Measurements from ENCODE around the gene OR9Q1. TPM values are rescaled to one million over a fixed set of nuclear protein-coding genes. Genes with fewer than 3 reads are reported as not detected.

Gene OR9Q1
- total RNA-seq, 4 donors from 2014 or later: not detected

DNA sequence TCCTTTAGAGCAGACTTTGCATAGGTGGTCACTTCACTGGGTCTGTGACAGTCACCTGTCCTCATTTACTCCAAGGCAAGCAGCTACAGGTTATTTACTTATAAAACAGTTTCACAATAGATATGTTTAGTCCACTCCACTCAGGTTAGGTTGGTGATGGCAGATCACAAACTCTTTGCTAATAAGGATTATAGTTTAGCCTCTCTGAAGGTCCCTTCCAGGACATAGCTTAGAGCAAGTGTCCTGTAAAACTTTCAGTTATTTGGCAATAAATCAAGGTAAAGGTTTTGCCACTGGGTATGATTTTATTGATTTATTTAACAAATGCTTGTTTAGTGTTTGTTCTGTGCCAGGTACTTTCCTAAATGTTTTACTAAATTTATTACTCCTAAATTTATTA lies 15.9 kb downstream of the OR9Q1 start:
- Histone ChIP-seq H3K4me1 (no peaks in the 10 kb centered on the region), H3K27me3 (no peaks in the 10 kb centered on the region), H3K4me3 (no peak overlapping the region), H3K36me3 (no peaks in the 10 kb centered on the region), H3K9me3 (no peaks in the 10 kb centered on the region), H3K27ac (no peak overlapping the region)
- intact Hi-C loops (cut with DNase I; ENCODE audit: low total_unique reads): no loop called here
- TF ChIP-seq, protein P1, sequence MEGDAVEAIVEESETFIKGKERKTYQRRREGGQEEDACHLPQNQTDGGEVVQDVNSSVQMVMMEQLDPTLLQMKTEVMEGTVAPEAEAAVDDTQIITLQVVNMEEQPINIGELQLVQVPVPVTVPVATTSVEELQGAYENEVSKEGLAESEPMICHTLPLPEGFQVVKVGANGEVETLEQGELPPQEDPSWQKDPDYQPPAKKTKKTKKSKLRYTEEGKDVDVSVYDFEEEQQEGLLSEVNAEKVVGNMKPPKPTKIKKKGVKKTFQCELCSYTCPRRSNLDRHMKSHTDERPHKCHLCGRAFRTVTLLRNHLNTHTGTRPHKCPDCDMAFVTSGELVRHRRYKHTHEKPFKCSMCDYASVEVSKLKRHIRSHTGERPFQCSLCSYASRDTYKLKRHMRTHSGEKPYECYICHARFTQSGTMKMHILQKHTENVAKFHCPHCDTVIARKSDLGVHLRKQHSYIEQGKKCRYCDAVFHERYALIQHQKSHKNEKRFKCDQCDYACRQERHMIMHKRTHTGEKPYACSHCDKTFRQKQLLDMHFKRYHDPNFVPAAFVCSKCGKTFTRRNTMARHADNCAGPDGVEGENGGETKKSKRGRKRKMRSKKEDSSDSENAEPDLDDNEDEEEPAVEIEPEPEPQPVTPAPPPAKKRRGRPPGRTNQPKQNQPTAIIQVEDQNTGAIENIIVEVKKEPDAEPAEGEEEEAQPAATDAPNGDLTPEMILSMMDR (IDR thresholded peaks at IDR 0.05 in 4 of 5, conservative IDR thresholded peaks at IDR 0.05 in 1 of 5): no peak
- no peak for TF ChIP-seq POLR2A (IDR thresholded peaks at IDR 0.05)
- no peak for ATAC-seq
- in situ Hi-C loops (cut with MboI; ENCODE audit: low sequenced_read_pairs in 4 of 4): no loop called here
- no peak for DNase-seq

DNA sequence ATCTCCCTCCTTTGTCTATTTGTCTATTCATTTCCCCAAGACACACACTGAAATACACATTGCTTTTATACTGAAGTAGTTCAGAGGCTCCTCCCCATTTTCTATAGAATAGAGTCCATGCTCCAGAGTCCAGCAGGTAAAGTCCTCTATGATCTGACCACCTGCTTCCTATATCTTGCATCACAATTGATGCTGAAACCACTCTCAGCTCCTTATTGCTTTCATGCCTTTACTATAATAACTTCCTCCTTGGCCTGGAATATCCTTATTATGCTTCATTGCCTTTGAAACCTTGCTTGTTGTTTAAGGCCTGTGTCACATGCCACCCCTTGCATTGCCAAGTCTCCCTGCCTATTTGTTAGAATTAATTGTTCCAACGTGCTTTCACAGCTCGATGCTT lies 19.7 kb downstream of the OR9Q1 start:
- intact Hi-C loops (cut with DNase I; ENCODE audit: low total_unique reads) (no loop called here), in situ Hi-C loops (cut with MboI; ENCODE audit: low sequenced_read_pairs in 4 of 4) (no loop called here)
- H3K27me3 ChIP-seq: no peaks in the 10 kb centered on the region
- H3K27ac ChIP-seq: no peak overlapping the region
- H3K4me3 ChIP-seq: no peak overlapping the region
- H3K9me3 ChIP-seq: no peaks in the 10 kb centered on the region
- ATAC-seq (no peak), DNase-seq (no peak)
- TF ChIP-seq, protein P1 (IDR thresholded peaks at IDR 0.05 in 4 of 5, conservative IDR thresholded peaks at IDR 0.05 in 1 of 5): no peak
- TF ChIP-seq POLR2A (IDR thresholded peaks at IDR 0.05): no peak
- no peaks in the 10 kb centered on the region for H3K36me3 ChIP-seq
- H3K4me1 ChIP-seq: no peaks in the 10 kb centered on the region

DNA sequence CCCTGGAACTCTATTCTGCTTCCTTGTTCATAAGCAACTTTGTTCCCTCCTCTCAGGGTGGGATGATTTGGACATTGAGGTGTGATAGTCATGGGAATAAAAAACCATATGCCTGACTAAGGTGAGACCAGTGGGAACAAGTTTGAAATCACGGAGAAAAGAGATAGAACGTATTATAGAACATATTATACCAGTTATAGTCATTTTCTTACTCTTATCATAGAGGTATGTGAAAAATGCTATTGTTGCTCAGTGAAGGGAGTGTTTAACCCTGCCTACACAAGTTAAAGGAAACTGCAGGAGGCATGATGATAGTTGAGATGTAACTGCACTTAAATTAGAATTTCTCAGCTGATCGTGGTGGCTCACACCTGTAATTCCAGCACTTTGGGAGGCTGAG lies 22.6 kb downstream of the OR9Q1 start:
- no peaks in the 10 kb centered on the region for H3K36me3 ChIP-seq
- intact Hi-C loops (cut with DNase I; ENCODE audit: low total_unique reads) (no loop called here), in situ Hi-C loops (cut with MboI; ENCODE audit: low sequenced_read_pairs in 4 of 4) (no loop called here)
- no peaks in the 10 kb centered on the region for H3K9me3 ChIP-seq
- no peak for TF ChIP-seq POLR2A (IDR thresholded peaks at IDR 0.05)
- TF ChIP-seq, protein P1 (IDR thresholded peaks at IDR 0.05 in 4 of 5, conservative IDR thresholded peaks at IDR 0.05 in 1 of 5): no peak
- no peaks in the 10 kb centered on the region for H3K27me3 ChIP-seq
- H3K4me1 ChIP-seq: no peaks in the 10 kb centered on the region
- no peak overlapping the region for H3K27ac ChIP-seq
- ATAC-seq (no peak), DNase-seq (no peak)
- no peak overlapping the region for H3K4me3 ChIP-seq

DNA sequence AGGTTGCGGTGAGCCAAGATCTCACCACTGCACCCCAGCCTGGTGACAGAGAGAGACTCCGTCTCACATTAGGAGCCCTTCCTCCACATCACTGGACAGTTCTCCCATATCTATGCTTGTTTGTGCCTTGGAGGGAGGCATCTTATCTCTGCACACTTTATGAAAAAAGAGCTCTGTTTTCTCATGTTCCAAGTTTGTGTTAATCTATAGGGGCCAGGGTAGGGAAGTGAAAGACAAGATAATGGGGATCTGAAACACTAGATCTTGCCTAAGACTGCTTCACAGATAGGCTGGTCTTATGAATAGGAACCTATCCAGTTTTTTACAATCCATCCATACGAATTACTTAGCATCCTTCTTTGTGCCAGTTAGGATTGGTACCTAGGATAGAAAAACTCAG lies 24.1 kb downstream of the OR9Q1 start:
- Histone ChIP-seq H3K27ac (no peak overlapping the region), H3K4me3 (no peak overlapping the region), H3K9me3 (no peaks in the 10 kb centered on the region), H3K4me1 (no peaks in the 10 kb centered on the region), H3K27me3 (no peaks in the 10 kb centered on the region), H3K36me3 (no peaks in the 10 kb centered on the region)
- ATAC-seq (no peak), DNase-seq (no peak)
- TF ChIP-seq, protein P1 (IDR thresholded peaks at IDR 0.05 in 4 of 5, conservative IDR thresholded peaks at IDR 0.05 in 1 of 5): no peak
- no peak for TF ChIP-seq POLR2A (IDR thresholded peaks at IDR 0.05)
- in situ Hi-C loops (cut with MboI; ENCODE audit: low sequenced_read_pairs in 4 of 4) (no loop called here), intact Hi-C loops (cut with DNase I; ENCODE audit: low total_unique reads) (no loop called here)

DNA sequence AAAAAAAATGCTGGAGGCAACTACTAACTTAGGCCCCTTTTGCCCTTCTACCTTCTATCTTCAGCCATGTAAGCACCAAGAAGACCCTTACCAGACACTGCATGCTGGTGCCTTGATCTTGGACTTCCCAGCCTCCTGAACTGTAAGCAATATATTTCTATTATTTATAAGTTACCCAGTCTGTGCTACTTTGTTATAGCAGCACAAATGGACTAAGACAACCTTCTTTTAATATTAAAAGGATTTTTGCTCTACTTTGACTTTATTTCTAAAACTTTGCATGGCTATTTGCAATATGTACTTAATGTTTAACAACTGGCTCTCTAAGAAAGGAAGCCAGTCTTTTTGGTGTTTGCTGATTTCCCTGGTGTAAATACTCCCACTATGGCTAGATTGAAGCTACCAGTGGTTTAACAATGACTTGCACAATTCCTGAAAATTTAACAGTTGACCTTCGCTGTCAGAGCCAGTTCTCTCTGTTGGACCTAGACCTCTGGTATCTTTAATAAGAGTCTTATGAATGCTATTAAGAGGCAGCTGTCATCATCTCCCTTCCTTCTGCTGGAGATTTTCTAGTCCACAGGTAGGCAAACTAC lies 32.2 kb downstream of the OR9Q1 start:
- Histone ChIP-seq H3K36me3 (no peaks in the 10 kb centered on the region), H3K27me3 (no peaks in the 10 kb centered on the region), H3K9me3 (no peaks in the 10 kb centered on the region), H3K27ac (no peak overlapping the region), H3K4me1 (peaks cover 0 to 8% of the 10 kb centered on the region in 2 donors), H3K4me3 (no peak overlapping the region)
- TF ChIP-seq POLR2A (IDR thresholded peaks at IDR 0.05): no peak
- TF ChIP-seq, protein P1 (IDR thresholded peaks at IDR 0.05 in 4 of 5, conservative IDR thresholded peaks at IDR 0.05 in 1 of 5): no peak
- intact Hi-C loops (cut with DNase I; ENCODE audit: low total_unique reads) (no loop called here), in situ Hi-C loops (cut with MboI; ENCODE audit: low sequenced_read_pairs in 4 of 4) (no loop called here)
- ATAC-seq (no peak), DNase-seq (no peak)

Data from gastrocnemius medialis (tissue), 4 donors.